GM12878 (cell line): ENCODE measurements around the gene OR4D6. TPM values are rescaled to one million over a fixed set of nuclear protein-coding genes. Genes with fewer than 3 reads are reported as not detected.

Experiments used
- ASH2L ChIP-seq: fragments of 300-600, 200-600 bp; sonication (generic); IDR thresholded peaks from 2 replicates; pipeline ENCODE4 v1.6.1; 2017; ENCODE audit warnings: low read depth, mild to moderate bottlenecking, borderline replicate concordance
- ATF3 ChIP-seq: IDR thresholded peaks from 2 replicates; pipeline ENCODE4 v1.6.1; 2011; ENCODE audit warnings: low read depth, mild to moderate bottlenecking, low read length, moderate library complexity, borderline replicate concordance; ENCODE audit errors: extremely low read depth
- CEBPB ChIP-seq, 2 experiments: fragments of 150-350 bp in 1 of 2; IDR thresholded peaks; 2 replicates each; pipeline ENCODE4 v1.6.1; 2012 to 2014; ENCODE audit warnings: low read depth in 2 of 2, low read length in 2 of 2, borderline replicate concordance in 1 of 2, inconsistent platforms in 1 of 2
- CHD1 ChIP-seq: IDR thresholded peaks from 2 replicates; pipeline ENCODE4 v1.6.1; 2012; ENCODE audit warnings: low read depth, low read length, improper control_type of control experiment
- ESRRA ChIP-seq: IDR thresholded peaks from 2 replicates; pipeline ENCODE4 v1.6.1; 2012; ENCODE audit warnings: mild to moderate bottlenecking, low read length, improper control_type of control experiment
- HDAC6 ChIP-seq: fragments of 200-600 bp; sonication (generic); IDR thresholded peaks from one replicate; pipeline ENCODE4 v1.8.0; 2017; ENCODE audit warnings: antibody characterized with exemption; ENCODE audit not compliant: unreplicated experiment
- MLLT1 ChIP-seq: fragments of 450-650 bp; IDR thresholded peaks from 2 replicates; pipeline ENCODE4 v1.6.1; 2016; ENCODE audit warnings: mild to moderate bottlenecking
- RB1 ChIP-seq: fragments of 450-650 bp; formaldehyde crosslinking; IDR thresholded peaks from 2 replicates; pipeline ENCODE4 v1.6.1; 2017; ENCODE audit warnings: mild to moderate bottlenecking, borderline replicate concordance
- STAT1 ChIP-seq: fragments of 450-650 bp; conservative IDR thresholded peaks from 2 replicates; pipeline ENCODE4 v1.6.1; 2014; ENCODE audit warnings: antibody characterized with exemption, mild to moderate bottlenecking
- STAT3 ChIP-seq: IDR thresholded peaks from 2 replicates; pipeline ENCODE4 v1.6.1; 2011; ENCODE audit warnings: low read depth, low read length, improper control_type of control experiment
- TBL1XR1 ChIP-seq: IDR thresholded peaks from 2 replicates; pipeline ENCODE4 v1.6.1; 2012; ENCODE audit warnings: low read depth, low read length, improper control_type of control experiment
- YBX1 ChIP-seq: fragments of 450-650 bp; IDR thresholded peaks from 2 replicates; pipeline ENCODE4 v1.6.1; 2016; ENCODE audit warnings: antibody characterized with exemption
- polyA plus RNA-seq, 11 experiments: library from polyadenylated mRNA; depleted of rRNA in 4 of 11; unstranded in 6 of 11; stranded (reverse) in 5 of 11; fragments of >200 nt; fragmentation: Nextera tagmentation in 4 of 11; fragmentation: Illumina TruSeq in 1 of 11; extraction: Ambion mirVana in 4 of 11; extraction: Trizol in 1 of 11; gene quantifications; 1 replicate in 1 of 11; 2 replicates in 10 of 11; pipeline versions ENCODE4 v1.2.1 to v1.2.3, GENCODE V29; 2011 to 2016; ENCODE audit warnings: inconsistent platforms in 2 of 11, missing spikeins in 2 of 11, low read depth in 1 of 11
- total RNA-seq, 4 experiments: library from RNA; depleted of rRNA in 3 of 4; stranded (reverse); fragments of >200 nt in 3 of 4; fragmentation: Illumina TruSeq in 1 of 4; extraction: Trizol in 1 of 4; gene quantifications; 2 replicates each; pipeline versions ENCODE4 v1.2.1 to v1.2.3, GENCODE V29; 2013 to 2021
- TF ChIP-seq, protein P1 (sequence below): IDR thresholded peaks from 2 replicates; pipeline ENCODE4 v1.6.1; 2012; ENCODE audit warnings: improper control_type of control experiment, low read depth, low read length; ENCODE audit not compliant: insufficient replicate concordance
- TF ChIP-seq, protein P2 (sequence below): fragments of 450-650 bp; IDR thresholded peaks from 2 replicates; pipeline ENCODE4 v1.6.1; 2016; ENCODE audit warnings: mild to moderate bottlenecking, moderate library complexity, borderline replicate concordance
- TF ChIP-seq, protein P3 (sequence below): IDR thresholded peaks from 2 replicates; pipeline ENCODE4 v1.6.1; 2011; ENCODE audit warnings: mild to moderate bottlenecking, low read depth, low read length, moderate library complexity; ENCODE audit not compliant: insufficient replicate concordance
- TF ChIP-seq, protein P4 (sequence below): IDR thresholded peaks from 2 replicates; pipeline ENCODE4 v1.6.1; 2011; ENCODE audit warnings: low read depth, low read length, improper control_type of control experiment, borderline replicate concordance

OR4D6 gene
- total and polyA plus RNA-seq, 10 of the 15 experiments (the other 5 are each of a cell fraction or from before 2014, with no cell fraction given) = not detected

- TF ChIP-seq, protein P1, sequence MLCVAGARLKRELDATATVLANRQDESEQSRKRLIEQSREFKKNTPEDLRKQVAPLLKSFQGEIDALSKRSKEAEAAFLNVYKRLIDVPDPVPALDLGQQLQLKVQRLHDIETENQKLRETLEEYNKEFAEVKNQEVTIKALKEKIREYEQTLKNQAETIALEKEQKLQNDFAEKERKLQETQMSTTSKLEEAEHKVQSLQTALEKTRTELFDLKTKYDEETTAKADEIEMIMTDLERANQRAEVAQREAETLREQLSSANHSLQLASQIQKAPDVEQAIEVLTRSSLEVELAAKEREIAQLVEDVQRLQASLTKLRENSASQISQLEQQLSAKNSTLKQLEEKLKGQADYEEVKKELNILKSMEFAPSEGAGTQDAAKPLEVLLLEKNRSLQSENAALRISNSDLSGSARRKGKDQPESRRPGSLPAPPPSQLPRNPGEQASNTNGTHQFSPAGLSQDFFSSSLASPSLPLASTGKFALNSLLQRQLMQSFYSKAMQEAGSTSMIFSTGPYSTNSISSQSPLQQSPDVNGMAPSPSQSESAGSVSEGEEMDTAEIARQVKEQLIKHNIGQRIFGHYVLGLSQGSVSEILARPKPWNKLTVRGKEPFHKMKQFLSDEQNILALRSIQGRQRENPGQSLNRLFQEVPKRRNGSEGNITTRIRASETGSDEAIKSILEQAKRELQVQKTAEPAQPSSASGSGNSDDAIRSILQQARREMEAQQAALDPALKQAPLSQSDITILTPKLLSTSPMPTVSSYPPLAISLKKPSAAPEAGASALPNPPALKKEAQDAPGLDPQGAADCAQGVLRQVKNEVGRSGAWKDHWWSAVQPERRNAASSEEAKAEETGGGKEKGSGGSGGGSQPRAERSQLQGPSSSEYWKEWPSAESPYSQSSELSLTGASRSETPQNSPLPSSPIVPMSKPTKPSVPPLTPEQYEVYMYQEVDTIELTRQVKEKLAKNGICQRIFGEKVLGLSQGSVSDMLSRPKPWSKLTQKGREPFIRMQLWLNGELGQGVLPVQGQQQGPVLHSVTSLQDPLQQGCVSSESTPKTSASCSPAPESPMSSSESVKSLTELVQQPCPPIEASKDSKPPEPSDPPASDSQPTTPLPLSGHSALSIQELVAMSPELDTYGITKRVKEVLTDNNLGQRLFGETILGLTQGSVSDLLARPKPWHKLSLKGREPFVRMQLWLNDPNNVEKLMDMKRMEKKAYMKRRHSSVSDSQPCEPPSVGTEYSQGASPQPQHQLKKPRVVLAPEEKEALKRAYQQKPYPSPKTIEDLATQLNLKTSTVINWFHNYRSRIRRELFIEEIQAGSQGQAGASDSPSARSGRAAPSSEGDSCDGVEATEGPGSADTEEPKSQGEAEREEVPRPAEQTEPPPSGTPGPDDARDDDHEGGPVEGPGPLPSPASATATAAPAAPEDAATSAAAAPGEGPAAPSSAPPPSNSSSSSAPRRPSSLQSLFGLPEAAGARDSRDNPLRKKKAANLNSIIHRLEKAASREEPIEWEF = peak; percentile 65
- TF ChIP-seq, protein P2, sequence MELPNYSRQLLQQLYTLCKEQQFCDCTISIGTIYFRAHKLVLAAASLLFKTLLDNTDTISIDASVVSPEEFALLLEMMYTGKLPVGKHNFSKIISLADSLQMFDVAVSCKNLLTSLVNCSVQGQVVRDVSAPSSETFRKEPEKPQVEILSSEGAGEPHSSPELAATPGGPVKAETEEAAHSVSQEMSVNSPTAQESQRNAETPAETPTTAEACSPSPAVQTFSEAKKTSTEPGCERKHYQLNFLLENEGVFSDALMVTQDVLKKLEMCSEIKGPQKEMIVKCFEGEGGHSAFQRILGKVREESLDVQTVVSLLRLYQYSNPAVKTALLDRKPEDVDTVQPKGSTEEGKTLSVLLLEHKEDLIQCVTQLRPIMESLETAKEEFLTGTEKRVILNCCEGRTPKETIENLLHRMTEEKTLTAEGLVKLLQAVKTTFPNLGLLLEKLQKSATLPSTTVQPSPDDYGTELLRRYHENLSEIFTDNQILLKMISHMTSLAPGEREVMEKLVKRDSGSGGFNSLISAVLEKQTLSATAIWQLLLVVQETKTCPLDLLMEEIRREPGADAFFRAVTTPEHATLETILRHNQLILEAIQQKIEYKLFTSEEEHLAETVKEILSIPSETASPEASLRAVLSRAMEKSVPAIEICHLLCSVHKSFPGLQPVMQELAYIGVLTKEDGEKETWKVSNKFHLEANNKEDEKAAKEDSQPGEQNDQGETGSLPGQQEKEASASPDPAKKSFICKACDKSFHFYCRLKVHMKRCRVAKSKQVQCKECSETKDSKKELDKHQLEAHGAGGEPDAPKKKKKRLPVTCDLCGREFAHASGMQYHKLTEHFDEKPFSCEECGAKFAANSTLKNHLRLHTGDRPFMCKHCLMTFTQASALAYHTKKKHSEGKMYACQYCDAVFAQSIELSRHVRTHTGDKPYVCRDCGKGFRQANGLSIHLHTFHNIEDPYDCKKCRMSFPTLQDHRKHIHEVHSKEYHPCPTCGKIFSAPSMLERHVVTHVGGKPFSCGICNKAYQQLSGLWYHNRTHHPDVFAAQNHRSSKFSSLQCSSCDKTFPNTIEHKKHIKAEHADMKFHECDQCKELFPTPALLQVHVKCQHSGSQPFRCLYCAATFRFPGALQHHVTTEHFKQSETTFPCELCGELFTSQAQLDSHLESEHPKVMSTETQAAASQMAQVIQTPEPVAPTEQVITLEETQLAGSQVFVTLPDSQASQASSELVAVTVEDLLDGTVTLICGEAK = no peak
- TF ChIP-seq RB1 (no peak), MLLT1 (no peak), CEBPB (IDR thresholded peaks at IDR 0.05; ENCODE audit: borderline replicate concordance in 1 of 2, low read depth in 2 of 2, low read length in 2 of 2) (no peak), HDAC6 (no peak), STAT1 (no peak), ESRRA (no peak), STAT3 (no peak), ATF3 (no peak), CHD1 (no peak), ASH2L (no peak), TBL1XR1 (no peak), YBX1 (no peak)
- TF ChIP-seq, protein P3, sequence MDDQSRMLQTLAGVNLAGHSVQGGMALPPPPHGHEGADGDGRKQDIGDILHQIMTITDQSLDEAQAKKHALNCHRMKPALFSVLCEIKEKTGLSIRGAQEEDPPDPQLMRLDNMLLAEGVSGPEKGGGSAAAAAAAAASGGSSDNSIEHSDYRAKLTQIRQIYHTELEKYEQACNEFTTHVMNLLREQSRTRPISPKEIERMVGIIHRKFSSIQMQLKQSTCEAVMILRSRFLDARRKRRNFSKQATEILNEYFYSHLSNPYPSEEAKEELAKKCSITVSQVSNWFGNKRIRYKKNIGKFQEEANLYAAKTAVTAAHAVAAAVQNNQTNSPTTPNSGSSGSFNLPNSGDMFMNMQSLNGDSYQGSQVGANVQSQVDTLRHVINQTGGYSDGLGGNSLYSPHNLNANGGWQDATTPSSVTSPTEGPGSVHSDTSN = no peak
- TF ChIP-seq, protein P4, sequence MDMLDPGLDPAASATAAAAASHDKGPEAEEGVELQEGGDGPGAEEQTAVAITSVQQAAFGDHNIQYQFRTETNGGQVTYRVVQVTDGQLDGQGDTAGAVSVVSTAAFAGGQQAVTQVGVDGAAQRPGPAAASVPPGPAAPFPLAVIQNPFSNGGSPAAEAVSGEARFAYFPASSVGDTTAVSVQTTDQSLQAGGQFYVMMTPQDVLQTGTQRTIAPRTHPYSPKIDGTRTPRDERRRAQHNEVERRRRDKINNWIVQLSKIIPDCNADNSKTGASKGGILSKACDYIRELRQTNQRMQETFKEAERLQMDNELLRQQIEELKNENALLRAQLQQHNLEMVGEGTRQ = no peak
Observed at GRCh38 chr11:59429924-59430516, 26.7 kb upstream of the OR4D6 start (continued).
